GM12878 (cell line): ENCODE results near the gene TIGD1. TPM values are rescaled to one million over a fixed set of nuclear protein-coding genes. Genes with fewer than 3 reads are reported as not detected.

Source experiments
- ATAC-seq: fragments of 200-7000 bp; cut with Tn5 transposase; 3 replicates; pipeline ENCODE4 v1.9.1; 2020; ENCODE audit warnings: mild to moderate bottlenecking, moderate library complexity
- BruUV-seq: library from RNA; stranded (reverse); fragments of 400-500 nt; replicated peaks from 2 replicates; lab custom pipeline; 2021; lab: Mats Ljungman, UMichigan
- CTCF ChIA-PET: fragments of 300-600 bp; sonication (Branson Sonifier 250); formaldehyde crosslinking; extraction: SDS; loops from one replicate; lab custom pipeline; 2021; ENCODE audit warnings: inconsistent platforms; lab: Yijun Ruan, JAX
- POLR2A ChIA-PET: fragments of 350-600 bp; formaldehyde crosslinking; extraction: SDS; loops from one replicate; lab custom pipeline; 2021; ENCODE audit warnings: inconsistent platforms; lab: Charles Lee
- RAD21 ChIA-PET: fragments of 300-600 bp; sonication (Branson Sonifier 250); formaldehyde crosslinking; loops from one replicate; lab custom pipeline; 2023; ENCODE audit warnings: antibody characterized with exemption; ENCODE audit not compliant: unreplicated experiment; lab: Charles Lee
- SMC1A ChIA-PET: fragments of 300-600 bp; sonication (Branson Sonifier 250); formaldehyde crosslinking; loops from one replicate; lab custom pipeline; 2023; ENCODE audit not compliant: unreplicated experiment, uncharacterized antibody; lab: Charles Lee
- DNase-seq: peaks from one replicate; pipeline ENCODE4 v3.0.0-alpha.2; 2011; ENCODE audit warnings: low read depth, low spot score
- FAIRE-seq: peaks from 3 replicates; lab custom pipeline; 2011; peaks lifted over from hg19 to GRCh38; lab: Jason Lieb, UNC
- H2AFZ ChIP-seq: 2 replicates; pipeline ENCODE4 v1.6.0; 2011; ENCODE audit warnings: low read depth, low read length, control low read depth; ENCODE audit not compliant: control insufficient read depth
- H3K27ac ChIP-seq: 2 replicates; pipeline ENCODE4 v1.5.1; 2011; ENCODE audit warnings: control low read depth; ENCODE audit not compliant: control insufficient read depth, insufficient read depth
- H3K27me3 ChIP-seq, 2 experiments: replicated peaks in 1 of 2; 2 replicates each; pipeline versions ENCODE4 v1.6.0 to v1.6.1; 2011; ENCODE audit warnings: low read length in 1 of 2; ENCODE audit not compliant: control insufficient read depth in 2 of 2, insufficient read depth in 2 of 2
- H3K36me3 ChIP-seq, 2 experiments: 2 replicates each; pipeline ENCODE4 v1.5.1; 2011; ENCODE audit warnings: low read length in 1 of 2; ENCODE audit not compliant: control insufficient read depth in 2 of 2, insufficient read depth in 2 of 2
- H3K4me1 ChIP-seq: 2 replicates; pipeline ENCODE4 v1.6.1; 2011; ENCODE audit warnings: mild to moderate bottlenecking, low read length, moderate library complexity, mixed read lengths; ENCODE audit not compliant: control insufficient read depth, insufficient read depth
- H3K4me2 ChIP-seq: 2 replicates; pipeline ENCODE4 v1.6.0; 2011; ENCODE audit warnings: control low read depth; ENCODE audit not compliant: control insufficient read depth, insufficient read depth
- H3K4me3 ChIP-seq: fragments of 200-600 bp; sonication (generic); 2 replicates; pipeline ENCODE4 v1.5.1; 2016
- H3K79me2 ChIP-seq: 2 replicates; pipeline ENCODE4 v1.6.0; 2011; ENCODE audit warnings: low read length; ENCODE audit not compliant: control insufficient read depth, insufficient read depth
- H3K9ac ChIP-seq: 2 replicates; pipeline ENCODE4 v1.8.0; 2011; ENCODE audit warnings: low read length, control low read depth, mixed read lengths; ENCODE audit not compliant: control insufficient read depth, insufficient read depth
- H3K9me3 ChIP-seq: replicated peaks from 3 replicates; pipeline ENCODE4 v1.5.1; 2011; ENCODE audit warnings: mild to moderate bottlenecking, low read length; ENCODE audit not compliant: control insufficient read depth, insufficient read depth
- H4K20me1 ChIP-seq: 2 replicates; pipeline ENCODE4 v1.6.0; 2011; ENCODE audit not compliant: control insufficient read depth, insufficient read depth
- CHD4 ChIP-seq: fragments of 200-600 bp; sonication (generic); IDR thresholded peaks from 2 replicates; pipeline ENCODE4 v1.6.1; 2016; ENCODE audit warnings: mild to moderate bottlenecking
- ETV6 ChIP-seq, 2 experiments: fragments of 450-650 bp in 1 of 2; IDR thresholded peaks in 1 of 2; conservative IDR thresholded peaks in 1 of 2; 2 replicates each; pipeline ENCODE4 v1.6.1; 2014; ENCODE audit warnings: antibody characterized with exemption in 1 of 2, borderline replicate concordance in 1 of 2, low read depth in 1 of 2, mild to moderate bottlenecking in 1 of 2, moderate library complexity in 1 of 2
- IKZF1 ChIP-seq: fragments of 450-650 bp; conservative IDR thresholded peaks from 2 replicates; pipeline ENCODE4 v1.6.1; 2017; ENCODE audit warnings: antibody characterized with exemption, mild to moderate bottlenecking
- IKZF2 ChIP-seq, 2 experiments: fragments of 450-650 bp; IDR thresholded peaks; 2 replicates each; pipeline ENCODE4 v1.6.1; 2017; ENCODE audit warnings: mild to moderate bottlenecking in 2 of 2, moderate library complexity in 2 of 2
- JUND ChIP-seq: IDR thresholded peaks from 2 replicates; pipeline ENCODE4 v1.6.1; 2012; ENCODE audit warnings: low read depth, mild to moderate bottlenecking, low read length, improper control_type of control experiment, moderate library complexity
- KLF5 ChIP-seq: fragments of 450-650 bp; IDR thresholded peaks from 2 replicates; pipeline ENCODE4 v1.6.1; 2014; ENCODE audit warnings: mild to moderate bottlenecking; ENCODE audit not compliant: partially characterized antibody
- NFYB ChIP-seq: IDR thresholded peaks from 2 replicates; pipeline ENCODE4 v1.6.1; 2011; ENCODE audit warnings: low read depth, mild to moderate bottlenecking, low read length, improper control_type of control experiment, moderate library complexity; ENCODE audit not compliant: insufficient read depth
- POLR2AphosphoS2 ChIP-seq: IDR thresholded peaks from 2 replicates; pipeline ENCODE4 v1.6.1; 2011; ENCODE audit warnings: low read depth, mild to moderate bottlenecking, low read length, improper control_type of control experiment, moderate library complexity
- SP1 ChIP-seq: IDR thresholded peaks from one replicate; pipeline ENCODE4 v1.6.1; 2011; ENCODE audit warnings: low read depth, low read length
- WGBS: methylation state at CpG from one replicate; pipeline ENCODE4 v1.1.6; 2016; ENCODE audit warnings: low lambda C conversion rate; ENCODE audit not compliant: insufficient replicate concordance, insufficient coverage; ENCODE audit errors: missing lambda C conversion rate; 5-methylcytosine and 5-hydroxymethylcytosine counted together
- in situ Hi-C: fragments of 300-500 bp; cut with MboI; formaldehyde crosslinking; loops from 9 replicates; pipeline ENCODE4 v1.14.3; 2018; ENCODE audit warnings: mixed read lengths
- intact Hi-C: fragments of 100-400 bp; cut with micrococcal nuclease; formaldehyde crosslinking; loops from one replicate; pipeline ENCODE4 v1.14.2; 2022; ENCODE audit not compliant: unreplicated experiment
- polyA plus RNA-seq, 11 experiments: library from polyadenylated mRNA; depleted of rRNA in 4 of 11; unstranded in 6 of 11; stranded (reverse) in 5 of 11; fragments of >200 nt; fragmentation: Nextera tagmentation in 4 of 11; fragmentation: Illumina TruSeq in 1 of 11; extraction: Ambion mirVana in 4 of 11; extraction: Trizol in 1 of 11; gene quantifications; 1 replicate in 1 of 11; 2 replicates in 10 of 11; pipeline versions ENCODE4 v1.2.1 to v1.2.3, GENCODE V29; 2011 to 2016; ENCODE audit warnings: inconsistent platforms in 2 of 11, missing spikeins in 2 of 11, low read depth in 1 of 11
- total RNA-seq, 4 experiments: library from RNA; depleted of rRNA in 3 of 4; stranded (reverse); fragments of >200 nt in 3 of 4; fragmentation: Illumina TruSeq in 1 of 4; extraction: Trizol in 1 of 4; gene quantifications; 2 replicates each; pipeline versions ENCODE4 v1.2.1 to v1.2.3, GENCODE V29; 2013 to 2021
- TF ChIP-seq, protein P1 (sequence below): fragments of 150-350 bp; IDR thresholded peaks from 2 replicates; pipeline ENCODE4 v1.6.1; 2016; ENCODE audit warnings: low read depth, low read length
- TF ChIP-seq, protein P2 (sequence below): IDR thresholded peaks from 2 replicates; pipeline ENCODE4 v1.6.1; 2012; ENCODE audit warnings: low read depth, low read length, improper control_type of control experiment
- TF ChIP-seq, protein P3 (sequence below): fragments of 450-650 bp; IDR thresholded peaks from 2 replicates; pipeline ENCODE4 v1.6.1; 2018; ENCODE audit warnings: borderline replicate concordance, mild to moderate bottlenecking; ENCODE audit not compliant: partially characterized antibody
- TF ChIP-seq, protein P4 (sequence below): fragments of 450-650 bp; formaldehyde crosslinking; IDR thresholded peaks from 2 replicates; pipeline ENCODE4 v1.5.0; 2022; ENCODE audit warnings: mild to moderate bottlenecking, missing genetic modification characterization

TIGD1 gene
- total and polyA plus RNA-seq, 10 of the 15 experiments (the other 5 are each of a cell fraction or from before 2014, with no cell fraction given), result 1.4 to 8.4 (median 5.6) TPM

DNA sequence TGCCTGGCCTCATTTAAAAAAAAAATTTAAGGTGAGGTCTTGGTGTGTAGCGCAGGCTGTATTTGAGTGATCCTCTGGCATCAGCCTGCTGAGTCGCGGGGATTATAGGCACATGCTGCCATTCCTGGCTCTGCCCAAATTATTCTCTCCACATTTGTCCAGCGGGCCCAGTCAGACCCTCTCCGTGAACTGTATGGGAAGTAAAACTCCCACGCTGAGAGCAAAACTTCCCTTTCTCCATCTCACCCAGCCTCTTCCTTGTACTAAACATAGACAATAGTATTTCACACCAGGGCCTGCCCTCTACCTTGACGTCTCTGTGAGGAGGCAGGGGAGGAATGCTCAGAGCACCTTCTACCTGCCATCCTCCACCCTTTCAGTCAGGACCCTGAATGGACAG, 37.2 kb upstream of the TIGD1 start (continued):
- TF ChIP-seq, protein P1, sequence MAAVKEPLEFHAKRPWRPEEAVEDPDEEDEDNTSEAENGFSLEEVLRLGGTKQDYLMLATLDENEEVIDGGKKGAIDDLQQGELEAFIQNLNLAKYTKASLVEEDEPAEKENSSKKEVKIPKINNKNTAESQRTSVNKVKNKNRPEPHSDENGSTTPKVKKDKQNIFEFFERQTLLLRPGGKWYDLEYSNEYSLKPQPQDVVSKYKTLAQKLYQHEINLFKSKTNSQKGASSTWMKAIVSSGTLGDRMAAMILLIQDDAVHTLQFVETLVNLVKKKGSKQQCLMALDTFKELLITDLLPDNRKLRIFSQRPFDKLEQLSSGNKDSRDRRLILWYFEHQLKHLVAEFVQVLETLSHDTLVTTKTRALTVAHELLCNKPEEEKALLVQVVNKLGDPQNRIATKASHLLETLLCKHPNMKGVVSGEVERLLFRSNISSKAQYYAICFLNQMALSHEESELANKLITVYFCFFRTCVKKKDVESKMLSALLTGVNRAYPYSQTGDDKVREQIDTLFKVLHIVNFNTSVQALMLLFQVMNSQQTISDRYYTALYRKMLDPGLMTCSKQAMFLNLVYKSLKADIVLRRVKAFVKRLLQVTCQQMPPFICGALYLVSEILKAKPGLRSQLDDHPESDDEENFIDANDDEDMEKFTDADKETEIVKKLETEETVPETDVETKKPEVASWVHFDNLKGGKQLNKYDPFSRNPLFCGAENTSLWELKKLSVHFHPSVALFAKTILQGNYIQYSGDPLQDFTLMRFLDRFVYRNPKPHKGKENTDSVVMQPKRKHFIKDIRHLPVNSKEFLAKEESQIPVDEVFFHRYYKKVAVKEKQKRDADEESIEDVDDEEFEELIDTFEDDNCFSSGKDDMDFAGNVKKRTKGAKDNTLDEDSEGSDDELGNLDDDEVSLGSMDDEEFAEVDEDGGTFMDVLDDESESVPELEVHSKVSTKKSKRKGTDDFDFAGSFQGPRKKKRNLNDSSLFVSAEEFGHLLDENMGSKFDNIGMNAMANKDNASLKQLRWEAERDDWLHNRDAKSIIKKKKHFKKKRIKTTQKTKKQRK, result no peak
- no peak for TF ChIP-seq IKZF2 (IDR thresholded peaks at IDR 0.05)
- TF ChIP-seq KLF5, result no peak
- no peak for TF ChIP-seq CHD4
- TF ChIP-seq JUND, result no peak

DNA sequence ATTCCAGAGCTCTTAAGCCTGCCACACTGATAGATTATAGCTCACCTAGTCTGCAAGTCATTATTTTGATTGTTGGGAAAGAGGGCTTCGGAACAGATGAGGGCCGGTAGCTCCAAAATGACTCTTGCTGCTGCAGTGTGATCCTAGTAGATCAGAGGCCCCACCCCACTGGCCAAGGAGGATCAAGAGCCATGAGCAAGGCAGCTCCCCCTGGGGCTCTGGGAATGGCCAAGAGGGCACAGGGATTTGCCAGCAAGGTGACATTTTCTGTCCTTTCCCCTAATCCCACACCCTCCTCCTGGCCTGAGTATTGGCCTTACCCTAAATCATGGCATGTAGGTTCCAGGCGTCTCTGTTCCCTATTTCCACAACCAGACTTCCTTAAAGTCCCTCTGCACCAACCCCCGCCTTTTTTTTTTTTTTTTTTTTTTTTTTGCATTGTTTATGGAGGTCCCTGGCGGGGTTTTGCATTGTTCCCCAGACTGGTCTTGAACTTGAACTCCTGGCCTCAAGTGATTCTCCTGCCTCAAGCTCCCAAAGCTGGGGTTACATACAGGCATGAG, 36.7 kb upstream of the TIGD1 start:
- no TSS peak for BruUV-seq
- ChIA-PET RAD21 (no interaction called here), CTCF (no interaction called here), POLR2A (no interaction called here), SMC1A (no interaction called here)
- H3K27ac ChIP-seq, result no peak overlapping the region
- intact Hi-C loops (no loop called here), in situ Hi-C loops (no loop called here)
- no peaks in the 10 kb centered on the region for H3K27me3 ChIP-seq
- H3K79me2 ChIP-seq, result no peaks in the 10 kb centered on the region
- no peak for FAIRE-seq
- H3K9ac ChIP-seq, result no peak overlapping the region
- WGBS, result 75% methylated on average over 4 of the region's 5 CpGs
- H2AFZ ChIP-seq, result no peak overlapping the region
- peaks cover 0 to 5% of the 10 kb centered on the region in 2 experiments; a peak in 1 of 4 replicates for H3K36me3 ChIP-seq
- no peak for DNase-seq
- H4K20me1 ChIP-seq, result no peaks in the 10 kb centered on the region
- H3K4me1 ChIP-seq, result no peaks in the 10 kb centered on the region
- H3K4me2 ChIP-seq, result no peak overlapping the region
- H3K9me3 ChIP-seq, result no peaks in the 10 kb centered on the region
- no peak for ATAC-seq
- no peak overlapping the region for H3K4me3 ChIP-seq
- TF ChIP-seq SP1, result no peak
- no peak for TF ChIP-seq NFYB
- TF ChIP-seq, protein P2, sequence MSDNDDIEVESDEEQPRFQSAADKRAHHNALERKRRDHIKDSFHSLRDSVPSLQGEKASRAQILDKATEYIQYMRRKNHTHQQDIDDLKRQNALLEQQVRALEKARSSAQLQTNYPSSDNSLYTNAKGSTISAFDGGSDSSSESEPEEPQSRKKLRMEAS, result no peak
- TF ChIP-seq, protein P3, sequence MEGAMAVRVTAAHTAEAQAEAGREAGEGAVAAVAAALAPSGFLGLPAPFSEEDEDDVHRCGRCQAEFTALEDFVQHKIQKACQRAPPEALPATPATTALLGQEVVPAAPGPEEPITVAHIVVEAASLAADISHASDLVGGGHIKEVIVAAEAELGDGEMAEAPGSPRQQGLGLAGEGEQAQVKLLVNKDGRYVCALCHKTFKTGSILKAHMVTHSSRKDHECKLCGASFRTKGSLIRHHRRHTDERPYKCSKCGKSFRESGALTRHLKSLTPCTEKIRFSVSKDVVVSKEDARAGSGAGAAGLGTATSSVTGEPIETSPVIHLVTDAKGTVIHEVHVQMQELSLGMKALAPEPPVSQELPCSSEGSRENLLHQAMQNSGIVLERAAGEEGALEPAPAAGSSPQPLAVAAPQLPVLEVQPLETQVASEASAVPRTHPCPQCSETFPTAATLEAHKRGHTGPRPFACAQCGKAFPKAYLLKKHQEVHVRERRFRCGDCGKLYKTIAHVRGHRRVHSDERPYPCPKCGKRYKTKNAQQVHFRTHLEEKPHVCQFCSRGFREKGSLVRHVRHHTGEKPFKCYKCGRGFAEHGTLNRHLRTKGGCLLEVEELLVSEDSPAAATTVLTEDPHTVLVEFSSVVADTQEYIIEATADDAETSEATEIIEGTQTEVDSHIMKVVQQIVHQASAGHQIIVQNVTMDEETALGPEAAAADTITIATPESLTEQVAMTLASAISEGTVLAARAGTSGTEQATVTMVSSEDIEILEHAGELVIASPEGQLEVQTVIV, result no peak
- TF ChIP-seq ETV6 (conservative IDR thresholded peaks at IDR 0.05 in 1 of 2, IDR thresholded peaks at IDR 0.05 in 1 of 2; ENCODE audit: borderline replicate concordance in 1 of 2, low read depth in 1 of 2), result no peak
- no peak for TF ChIP-seq IKZF1
- no peak for TF ChIP-seq POLR2AphosphoS2
- TF ChIP-seq, protein P4, sequence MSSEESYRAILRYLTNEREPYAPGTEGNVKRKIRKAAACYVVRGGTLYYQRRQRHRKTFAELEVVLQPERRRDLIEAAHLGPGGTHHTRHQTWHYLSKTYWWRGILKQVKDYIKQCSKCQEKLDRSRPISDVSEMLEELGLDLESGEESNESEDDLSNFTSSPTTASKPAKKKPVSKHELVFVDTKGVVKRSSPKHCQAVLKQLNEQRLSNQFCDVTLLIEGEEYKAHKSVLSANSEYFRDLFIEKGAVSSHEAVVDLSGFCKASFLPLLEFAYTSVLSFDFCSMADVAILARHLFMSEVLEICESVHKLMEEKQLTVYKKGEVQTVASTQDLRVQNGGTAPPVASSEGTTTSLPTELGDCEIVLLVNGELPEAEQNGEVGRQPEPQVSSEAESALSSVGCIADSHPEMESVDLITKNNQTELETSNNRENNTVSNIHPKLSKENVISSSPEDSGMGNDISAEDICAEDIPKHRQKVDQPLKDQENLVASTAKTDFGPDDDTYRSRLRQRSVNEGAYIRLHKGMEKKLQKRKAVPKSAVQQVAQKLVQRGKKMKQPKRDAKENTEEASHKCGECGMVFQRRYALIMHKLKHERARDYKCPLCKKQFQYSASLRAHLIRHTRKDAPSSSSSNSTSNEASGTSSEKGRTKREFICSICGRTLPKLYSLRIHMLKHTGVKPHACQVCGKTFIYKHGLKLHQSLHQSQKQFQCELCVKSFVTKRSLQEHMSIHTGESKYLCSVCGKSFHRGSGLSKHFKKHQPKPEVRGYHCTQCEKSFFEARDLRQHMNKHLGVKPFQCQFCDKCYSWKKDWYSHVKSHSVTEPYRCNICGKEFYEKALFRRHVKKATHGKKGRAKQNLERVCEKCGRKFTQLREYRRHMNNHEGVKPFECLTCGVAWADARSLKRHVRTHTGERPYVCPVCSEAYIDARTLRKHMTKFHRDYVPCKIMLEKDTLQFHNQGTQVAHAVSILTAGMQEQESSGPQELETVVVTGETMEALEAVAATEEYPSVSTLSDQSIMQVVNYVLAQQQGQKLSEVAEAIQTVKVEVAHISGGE (CRISPR knock-in tag), result no peak
